ACC112 (cell line): ENCODE data around the gene VPS45.
A peak's percentile ranks its signal among the peaks of the same experiment; 100 is the strongest.

ENCODE experiments used
- H2AFZ ChIP-seq: fragments of 200-600 bp; sonication (generic); one replicate; pipeline ENCODE4 v1.6.0; 2017; ENCODE audit warnings: antibody characterized with exemption, low read length; ENCODE audit not compliant: unreplicated experiment
- H3K27ac ChIP-seq: fragments of 200-600 bp; sonication (generic); 2 replicates; pipeline ENCODE4 v1.5.1; 2014; ENCODE audit warnings: low read depth, mild to moderate bottlenecking, antibody characterized with exemption, low read length, moderate library complexity
- H3K27me3 ChIP-seq: fragments of 200-600 bp; sonication (generic); 2 replicates; pipeline ENCODE4 v1.6.1; 2014; ENCODE audit warnings: mild to moderate bottlenecking, antibody characterized with exemption, low read length, moderate library complexity, mixed read lengths; ENCODE audit not compliant: insufficient read depth
- H3K36me3 ChIP-seq: fragments of 200-600 bp; sonication (generic); 2 replicates; pipeline ENCODE4 v1.6.1; 2016; ENCODE audit warnings: mild to moderate bottlenecking, antibody characterized with exemption, low read length, moderate library complexity, mixed read lengths; ENCODE audit not compliant: insufficient read depth
- H3K4me1 ChIP-seq: fragments of 200-600 bp; sonication (generic); one replicate; pipeline ENCODE4 v1.6.1; 2016; ENCODE audit warnings: low read length, mixed read lengths; ENCODE audit not compliant: insufficient read depth, unreplicated experiment, control insufficient read depth
- H3K4me3 ChIP-seq: fragments of 200-600 bp; sonication (generic); 2 replicates; pipeline ENCODE4 v1.5.1; 2014; ENCODE audit warnings: mild to moderate bottlenecking, low read depth, low read length
- H3K79me2 ChIP-seq: fragments of 200-600 bp; sonication (generic); one replicate; pipeline ENCODE4 v1.6.0; 2016; ENCODE audit warnings: low read length; ENCODE audit not compliant: control insufficient read depth, unreplicated experiment, insufficient read depth

The VPS45 gene, protein sequence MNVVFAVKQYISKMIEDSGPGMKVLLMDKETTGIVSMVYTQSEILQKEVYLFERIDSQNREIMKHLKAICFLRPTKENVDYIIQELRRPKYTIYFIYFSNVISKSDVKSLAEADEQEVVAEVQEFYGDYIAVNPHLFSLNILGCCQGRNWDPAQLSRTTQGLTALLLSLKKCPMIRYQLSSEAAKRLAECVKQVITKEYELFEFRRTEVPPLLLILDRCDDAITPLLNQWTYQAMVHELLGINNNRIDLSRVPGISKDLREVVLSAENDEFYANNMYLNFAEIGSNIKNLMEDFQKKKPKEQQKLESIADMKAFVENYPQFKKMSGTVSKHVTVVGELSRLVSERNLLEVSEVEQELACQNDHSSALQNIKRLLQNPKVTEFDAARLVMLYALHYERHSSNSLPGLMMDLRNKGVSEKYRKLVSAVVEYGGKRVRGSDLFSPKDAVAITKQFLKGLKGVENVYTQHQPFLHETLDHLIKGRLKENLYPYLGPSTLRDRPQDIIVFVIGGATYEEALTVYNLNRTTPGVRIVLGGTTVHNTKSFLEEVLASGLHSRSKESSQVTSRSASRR

DNA sequence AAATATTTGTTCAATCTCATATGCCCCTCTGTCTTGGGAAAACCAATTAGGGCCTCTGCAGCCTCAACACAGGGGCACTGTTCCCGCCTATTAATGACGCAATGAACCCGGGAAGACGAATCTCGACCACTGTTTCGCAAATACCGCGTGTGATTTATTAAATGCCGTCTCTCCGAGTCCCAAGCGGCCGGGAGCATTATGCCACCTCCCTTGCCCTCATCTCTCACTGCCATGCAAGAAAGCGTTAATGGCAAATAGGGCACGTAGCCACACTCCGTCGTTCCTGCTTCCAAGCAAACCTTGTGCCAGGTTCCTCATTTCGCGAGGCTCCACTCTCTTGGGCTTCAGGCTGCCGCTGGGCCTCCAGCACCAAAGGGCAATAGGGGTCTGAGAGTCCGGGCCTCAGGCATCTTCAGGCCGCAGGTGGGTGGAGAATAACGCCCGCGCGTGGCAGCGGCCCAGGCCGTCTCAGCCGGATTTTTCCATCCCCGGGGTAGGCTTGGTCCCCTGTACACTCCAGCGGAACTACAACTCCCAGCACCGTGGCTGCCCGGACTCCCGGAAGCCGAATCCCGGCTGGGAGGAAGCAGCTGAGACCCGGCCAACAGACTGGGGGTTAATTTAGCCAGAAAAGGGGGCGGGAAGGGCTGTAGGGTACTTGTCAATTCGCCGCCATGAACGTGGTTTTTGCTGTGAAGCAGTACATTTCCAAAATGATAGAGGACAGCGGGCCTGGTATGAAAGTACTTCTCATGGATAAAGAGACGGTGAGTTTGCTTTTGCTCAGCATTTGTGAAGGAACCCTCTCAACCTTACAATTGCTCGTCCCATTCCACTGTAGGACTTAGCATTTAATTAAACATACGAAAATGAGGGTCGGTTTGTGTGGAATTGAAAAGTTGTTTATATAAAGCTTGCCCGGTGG is at the start of gene VPS45:
Gene VPS45, plus strand, starts transcription at position 593 of the 925 bp plus-strand sequence. Its CDS starts 82 bp downstream, at position 675.
- Histone ChIP-seq H3K27ac (peak within 1 kb of the TSS; percentile 88), H3K79me2 (peaks cover 22% of the 10 kb centered on the region)

DNA sequence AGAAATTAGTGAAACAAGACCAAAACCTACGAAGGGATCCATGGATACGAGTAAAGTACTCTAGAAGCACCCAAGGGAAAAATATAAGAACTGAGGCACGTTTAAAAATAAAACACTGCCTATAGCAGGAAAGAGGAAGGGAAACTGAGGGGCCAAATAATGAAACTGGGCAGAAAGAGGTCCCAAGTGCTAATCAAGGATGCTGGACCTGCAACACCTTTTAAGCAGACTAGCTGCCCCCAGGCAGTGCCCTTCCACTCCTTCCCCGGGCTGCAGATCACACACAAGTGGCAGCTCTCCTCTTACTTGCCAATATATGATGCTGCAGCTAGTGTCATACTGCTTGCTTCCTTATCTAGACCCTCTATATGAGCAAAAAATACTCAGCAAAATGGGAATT is 49.4 kb upstream of the VPS45 start:
- Histone ChIP-seq H3K4me3 (no peak overlapping the region), H3K4me1 (peaks cover 11% of the 10 kb centered on the region), H3K36me3 (no peaks in the 10 kb centered on the region), H3K27ac (no peak overlapping the region), H3K79me2 (no peaks in the 10 kb centered on the region), H3K27me3 (no peaks in the 10 kb centered on the region), H2AFZ (no peak overlapping the region)

More for the DNA sequence above, at the start of gene VPS45:
- Histone ChIP-seq H2AFZ (peak within 1 kb of the TSS; percentile 97), H3K4me1 (peaks cover 18% of the 10 kb centered on the region), H3K27me3 (no peaks in the 10 kb centered on the region), H3K36me3 (peaks cover 3% of the 10 kb centered on the region; the same call in 1 of the 2 replicates), H3K4me3 (peak within 1 kb of the TSS; percentile 85)

DNA sequence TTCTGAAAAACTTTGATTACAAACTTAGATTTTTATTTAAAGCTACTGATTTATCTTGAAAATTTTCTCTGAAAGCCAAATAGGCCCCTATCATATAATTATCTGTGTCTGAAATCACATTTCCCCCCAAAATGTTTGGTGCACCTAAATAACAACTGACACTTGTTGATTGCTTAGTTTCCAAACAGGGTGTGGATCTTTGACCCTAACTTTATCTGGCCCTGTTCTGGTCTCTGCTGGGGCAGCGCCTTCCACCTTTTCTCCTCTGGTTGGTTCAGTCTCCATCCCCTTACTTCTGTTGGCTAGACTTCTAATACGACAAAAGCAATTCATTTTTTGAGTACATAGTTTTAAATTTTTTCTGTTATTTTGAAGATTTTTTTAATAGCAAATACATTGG is 46.9 kb upstream of the VPS45 start:
- H3K79me2 ChIP-seq, result no peaks in the 10 kb centered on the region
- H3K4me3 ChIP-seq, result no peak overlapping the region
- peaks cover 11% of the 10 kb centered on the region for H3K4me1 ChIP-seq
- H3K27me3 ChIP-seq, result no peaks in the 10 kb centered on the region
- H3K36me3 ChIP-seq, result no peaks in the 10 kb centered on the region
- H2AFZ ChIP-seq, result no peak overlapping the region
- H3K27ac ChIP-seq, result no peak overlapping the region

DNA sequence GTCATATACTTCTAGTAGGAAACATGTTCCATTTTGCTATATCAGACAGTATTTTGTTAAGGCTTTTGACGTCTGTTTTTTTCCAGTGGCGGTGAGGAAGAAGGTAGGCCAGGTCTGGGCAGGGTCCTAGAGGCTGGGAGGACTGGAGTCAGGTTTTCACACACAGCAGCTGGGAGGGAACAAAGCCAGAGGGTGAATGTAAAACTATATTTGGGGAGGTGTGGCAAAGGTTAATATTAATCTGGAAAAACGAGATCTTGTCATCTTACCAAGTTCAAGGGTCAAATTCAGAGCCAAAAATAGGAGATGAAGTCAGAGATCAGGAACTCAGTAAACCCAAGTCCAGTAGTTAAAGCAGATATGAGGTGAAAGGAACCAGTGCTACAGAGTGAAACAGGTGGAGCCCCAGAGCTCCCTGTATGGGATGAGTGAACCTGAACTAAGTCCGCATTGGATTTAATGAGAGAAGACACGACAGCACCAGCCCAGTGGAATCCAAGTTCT is 46.3 kb upstream of the VPS45 start:
- Histone ChIP-seq H2AFZ (peak overlapping the region; percentile 43), H3K79me2 (no peaks in the 10 kb centered on the region), H3K27me3 (no peaks in the 10 kb centered on the region), H3K4me1 (peaks cover 11% of the 10 kb centered on the region), H3K27ac (no peak overlapping the region), H3K36me3 (no peaks in the 10 kb centered on the region), H3K4me3 (no peak overlapping the region)

DNA sequence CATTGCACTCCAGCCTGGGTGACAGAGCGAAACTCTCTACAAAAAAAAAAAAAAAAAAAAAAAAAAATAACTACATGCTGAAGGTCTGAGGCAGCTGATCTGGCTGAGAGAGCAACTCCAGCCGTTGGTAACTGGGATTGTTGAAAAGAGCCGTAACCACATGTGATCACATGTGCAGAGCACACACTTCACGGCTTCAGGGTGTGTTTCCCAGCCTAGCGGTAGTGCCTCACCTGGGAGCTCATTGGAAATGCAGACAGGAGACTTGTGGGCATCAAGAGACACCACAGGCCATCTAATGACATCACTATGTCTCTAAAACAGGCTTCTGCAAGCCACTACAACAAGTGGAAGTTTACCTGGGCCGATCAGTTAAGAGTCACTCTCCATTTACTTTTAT is 45.2 kb upstream of the VPS45 start:
- H3K4me3 ChIP-seq, result no peak overlapping the region
- H3K27ac ChIP-seq, result no peak overlapping the region
- H2AFZ ChIP-seq, result no peak overlapping the region
- H3K4me1 ChIP-seq, result peaks cover 11% of the 10 kb centered on the region
- no peaks in the 10 kb centered on the region for H3K36me3 ChIP-seq
- no peaks in the 10 kb centered on the region for H3K79me2 ChIP-seq
- no peaks in the 10 kb centered on the region for H3K27me3 ChIP-seq

DNA sequence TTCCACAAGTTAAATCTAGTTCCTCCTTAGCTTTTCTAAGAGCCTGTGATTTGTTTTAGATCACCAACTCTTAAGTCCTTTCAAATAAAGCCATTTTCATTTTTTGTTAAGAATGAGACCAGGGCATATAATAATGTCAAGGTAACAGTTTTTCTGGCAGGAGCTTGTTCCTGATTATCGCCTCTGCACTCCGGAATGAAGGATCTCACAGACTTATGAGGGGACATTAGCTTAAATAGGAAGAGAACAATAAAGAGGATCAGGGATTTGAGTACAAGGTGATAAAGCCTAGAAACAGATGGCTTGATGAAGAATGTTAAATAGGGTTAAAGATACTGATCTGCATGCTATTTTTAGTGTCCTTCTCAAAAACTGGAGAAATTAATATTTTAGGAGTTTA is 43.4 kb upstream of the VPS45 start:
- H2AFZ ChIP-seq, result no peak overlapping the region

DNA sequence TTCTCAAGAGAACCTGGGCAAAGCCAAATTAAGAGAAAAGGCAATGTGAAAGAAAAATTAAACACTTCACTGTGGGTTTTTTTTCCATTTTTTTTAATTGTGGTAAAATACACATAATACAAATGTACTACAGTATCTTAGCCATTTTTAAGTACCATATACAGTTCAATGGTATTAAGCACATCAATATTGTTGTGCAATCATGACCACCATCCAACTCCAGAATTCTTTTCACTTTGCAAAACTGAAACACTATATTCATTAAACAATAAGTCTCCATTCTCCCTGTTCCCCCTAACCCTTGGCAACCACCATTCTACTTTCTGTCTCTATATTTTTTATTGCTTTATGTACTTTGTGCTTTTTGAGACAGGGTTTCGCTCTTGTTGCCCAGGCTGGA is 39.3 kb upstream of the VPS45 start:
- Histone ChIP-seq H3K4me1 (no peaks in the 10 kb centered on the region), H3K36me3 (no peaks in the 10 kb centered on the region), H3K27me3 (no peaks in the 10 kb centered on the region), H3K79me2 (no peaks in the 10 kb centered on the region), H2AFZ (no peak overlapping the region), H3K4me3 (no peak overlapping the region), H3K27ac (no peak overlapping the region)

More for the DNA sequence above, 43.4 kb upstream of the VPS45 start:
- Histone ChIP-seq H3K4me3 (no peak overlapping the region), H3K36me3 (no peaks in the 10 kb centered on the region), H3K79me2 (no peaks in the 10 kb centered on the region), H3K27me3 (no peaks in the 10 kb centered on the region), H3K4me1 (peaks cover 11% of the 10 kb centered on the region), H3K27ac (no peak overlapping the region)

DNA sequence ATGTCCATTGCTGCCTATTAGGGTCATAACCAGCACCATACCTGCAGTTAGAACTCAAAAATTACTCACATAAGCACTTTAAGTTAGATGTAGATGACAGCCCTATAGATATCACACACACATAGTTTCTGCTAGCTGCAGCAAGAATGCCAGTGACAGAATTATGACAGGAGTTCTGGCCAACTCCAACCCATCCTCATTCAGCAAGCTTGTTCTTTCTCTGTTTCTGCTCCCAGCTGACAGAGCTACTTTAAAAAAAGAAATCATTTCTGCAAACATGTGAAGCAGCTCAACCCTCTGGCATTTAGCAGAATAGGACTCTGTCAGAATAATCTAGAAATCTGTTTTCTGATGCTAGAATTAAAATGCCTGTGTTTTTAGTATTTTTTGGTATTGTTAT is 33.2 kb upstream of the VPS45 start:
- no peaks in the 10 kb centered on the region for H3K36me3 ChIP-seq

DNA sequence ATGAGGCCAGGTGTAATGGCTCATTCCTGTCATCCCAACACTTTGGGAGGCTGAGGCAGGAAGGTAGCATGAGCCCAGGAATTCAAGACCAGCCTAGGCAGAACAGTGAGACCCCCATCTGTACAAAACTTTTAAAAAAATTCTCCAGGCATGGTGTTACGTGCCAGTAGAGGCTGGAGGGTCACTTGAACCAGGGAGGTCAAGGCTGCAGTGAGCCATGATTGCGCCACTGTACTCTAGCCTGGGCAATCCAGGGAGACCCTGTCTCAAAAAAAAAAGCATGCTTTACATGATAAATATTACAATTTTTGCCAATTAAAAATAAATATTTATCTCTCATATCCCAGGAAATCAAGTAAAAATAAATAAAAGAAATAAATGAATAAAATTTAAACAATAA is 17.6 kb upstream of the VPS45 start:
- H3K79me2 ChIP-seq, result no peaks in the 10 kb centered on the region
- no peak overlapping the region for H2AFZ ChIP-seq
- no peak overlapping the region for H3K27ac ChIP-seq
- no peaks in the 10 kb centered on the region for H3K36me3 ChIP-seq
- H3K4me3 ChIP-seq, result no peak overlapping the region
- no peaks in the 10 kb centered on the region for H3K4me1 ChIP-seq
- H3K27me3 ChIP-seq, result no peaks in the 10 kb centered on the region

More for the DNA sequence above, 33.2 kb upstream of the VPS45 start:
- Histone ChIP-seq H3K4me1 (no peaks in the 10 kb centered on the region), H3K27me3 (no peaks in the 10 kb centered on the region), H3K27ac (no peak overlapping the region), H2AFZ (no peak overlapping the region), H3K4me3 (no peak overlapping the region), H3K79me2 (no peaks in the 10 kb centered on the region)

DNA sequence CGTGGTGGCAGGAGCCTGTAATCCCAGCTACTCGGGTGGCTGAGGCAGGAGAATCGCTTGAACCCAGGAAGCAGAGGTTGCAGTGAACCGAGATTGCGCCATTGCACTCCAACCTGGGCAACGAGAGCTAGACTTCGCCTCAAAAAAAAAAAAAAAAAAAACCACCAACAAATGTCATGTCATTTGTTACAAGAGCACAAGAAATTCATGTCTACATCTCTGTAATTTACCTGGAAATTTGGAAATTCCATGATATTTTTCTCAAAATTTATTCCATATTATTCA is 16.5 kb upstream of the VPS45 start:
- Histone ChIP-seq H3K36me3 (no peaks in the 10 kb centered on the region), H3K79me2 (no peaks in the 10 kb centered on the region), H3K27ac (no peak overlapping the region), H2AFZ (no peak overlapping the region), H3K4me1 (no peaks in the 10 kb centered on the region), H3K27me3 (no peaks in the 10 kb centered on the region), H3K4me3 (no peak overlapping the region)
